Measurements from ENCODE around the gene USE1.

The USE1 gene

GRCh38 chr19:17235971-17236777 is 21.0 kb downstream of the USE1 start:
- DNase-seq: no peak

- DNase-seq: no peak
These were observed 21.8 kb downstream of the USE1 start for GRCh38 chr19:17236811-17237543.

- DNase-seq: no peak
These were observed 22.9 kb downstream of the USE1 start for GRCh38 chr19:17237747-17238706.

- DNase-seq: no peak
These were observed 25.1 kb downstream of the USE1 start for GRCh38 chr19:17240062-17240752.

- no peak for DNase-seq
These were observed 25.8 kb downstream of the USE1 start for GRCh38 chr19:17240826-17241399.

- DNase-seq: no peak
These were observed 27.5 kb downstream of the USE1 start for GRCh38 chr19:17242431-17243208.

- DNase-seq: no peak
These were observed 28.2 kb downstream of the USE1 start for GRCh38 chr19:17243211-17243829.

GRCh38 chr19:17243830-17244617 is 28.9 kb downstream of the USE1 start:
- DNase-seq: no peak

- DNase-seq: no peak
These were observed 29.7 kb downstream of the USE1 start for GRCh38 chr19:17244618-17245534.

GRCh38 chr19:17245535-17245984 is 30.4 kb downstream of the USE1 start, which contains the start of gene NR2F6:
TSS of gene NR2F6 (minus strand) at chr19:17245919. CDS start at chr19:17245220, 699 bp downstream.
- no peak for DNase-seq

- DNase-seq: no peak
These were observed 31.7 kb downstream of the USE1 start for GRCh38 chr19:17246681-17247425.

GRCh38 chr19:17248011-17248776 is 33.0 kb downstream of the USE1 start:
- no peak for DNase-seq

GRCh38 chr19:17249887-17250548 is 34.9 kb downstream of the USE1 start:
- DNase-seq: no peak

GRCh38 chr19:17254636-17255035 is 39.5 kb downstream of the USE1 start:
- no peak for DNase-seq

GRCh38 chr19:17255150-17255621 is 40.0 kb downstream of the USE1 start:
- no peak for DNase-seq

- no peak for DNase-seq
These were observed 41.0 kb downstream of the USE1 start for GRCh38 chr19:17256130-17256529.

All from central memory CD4-positive, alpha-beta T cell (primary cell).